H54 (cell line): Measurements from ENCODE around the gene FAIM2.

Source experiments
- DNase-seq: peaks from one replicate; pipeline ENCODE4 v3.0.0; 2011; ENCODE audit warnings: low spot score, mixed read lengths; ENCODE audit not compliant: insufficient read length
- FAIRE-seq: peaks from 3 replicates; lab custom pipeline; 2011; peaks lifted over from hg19 to GRCh38; lab: Jason Lieb, UNC
- POLR2A ChIP-seq: IDR thresholded peaks from 2 replicates; pipeline ENCODE4 v1.6.1; 2011; ENCODE audit warnings: low read depth, mild to moderate bottlenecking, low read length

The FAIM2 gene

GRCh38 chr12:49903700-49904423 lies at the start of gene FAIM2:
TSS of gene FAIM2 (minus strand) at chr12:49903900. CDS start at chr12:49903792, 108 bp downstream.
- no peak for TF ChIP-seq POLR2A
- DNase-seq (no peak), FAIRE-seq (no peak)

GRCh38 chr12:49953151-49953550 lies 49.5 kb upstream of the FAIM2 start:
- no peak for TF ChIP-seq POLR2A
- FAIRE-seq, result no peak
- DNase-seq, result no peak

GRCh38 chr12:49952391-49953055 lies 48.8 kb upstream of the FAIM2 start:
- no peak for TF ChIP-seq POLR2A
- FAIRE-seq (no peak), DNase-seq (no peak)

- DNase-seq (no peak), FAIRE-seq (no peak)
- no peak for TF ChIP-seq POLR2A
These were observed 47.9 kb upstream of the FAIM2 start for GRCh38 chr12:49951411-49952240.

GRCh38 chr12:49950273-49951251 lies 46.9 kb upstream of the FAIM2 start, which contains the start of gene AQP2:
TSS of gene AQP2 (plus strand) at chr12:49950737. CDS start at chr12:49950831, 94 bp downstream.
- FAIRE-seq (no peak), DNase-seq (no peak)
- TF ChIP-seq POLR2A, result no peak

- FAIRE-seq (no peak), DNase-seq (no peak)
- no peak for TF ChIP-seq POLR2A
These were observed 46.2 kb upstream of the FAIM2 start for GRCh38 chr12:49949866-49950265.

- no peak for TF ChIP-seq POLR2A
- no peak for FAIRE-seq
- no peak for DNase-seq
These were observed 45.5 kb upstream of the FAIM2 start for GRCh38 chr12:49948866-49949845.

- TF ChIP-seq POLR2A, result no peak
- no peak for FAIRE-seq
- no peak for DNase-seq
These were observed 44.0 kb upstream of the FAIM2 start for GRCh38 chr12:49947593-49948226.

GRCh38 chr12:49946497-49946896 lies 42.8 kb upstream of the FAIM2 start:
- no peak for TF ChIP-seq POLR2A
- no peak for FAIRE-seq
- DNase-seq, result no peak

- no peak for TF ChIP-seq POLR2A
- no peak for DNase-seq
- no peak for FAIRE-seq
These were observed 42.4 kb upstream of the FAIM2 start for GRCh38 chr12:49946086-49946485.

GRCh38 chr12:49945394-49946080 lies 41.8 kb upstream of the FAIM2 start:
- peak; percentile 88 for FAIRE-seq
- no peak for TF ChIP-seq POLR2A
- peak; percentile 90 for DNase-seq

GRCh38 chr12:49944718-49945117 lies 41.0 kb upstream of the FAIM2 start:
- DNase-seq (no peak), FAIRE-seq (no peak)
- TF ChIP-seq POLR2A, result no peak
